K562 (cell line): ENCODE results near the gene IL3RA.

Source experiments
- BHLHE40 ChIP-seq: IDR thresholded peaks from 2 replicates; pipeline ENCODE4 v1.6.1; 2011; ENCODE audit warnings: low read length, improper control_type of control experiment
- ESRRA ChIP-seq: fragments of 450-650 bp; IDR thresholded peaks from 2 replicates; pipeline ENCODE4 v1.6.1; 2014; ENCODE audit warnings: low read depth, mild to moderate bottlenecking, moderate library complexity, borderline replicate concordance
- HCFC1 ChIP-seq: IDR thresholded peaks from 2 replicates; pipeline ENCODE4 v1.6.1; 2012; ENCODE audit warnings: low read depth, low read length, improper control_type of control experiment
- JUN ChIP-seq, 2 experiments: sonication (generic) in 1 of 2; formaldehyde crosslinking in 1 of 2; IDR thresholded peaks; 2 replicates each; pipeline versions ENCODE4 v1.6.1 to v1.8.0; 2012 to 2022; ENCODE audit warnings: borderline replicate concordance in 2 of 2, mild to moderate bottlenecking in 2 of 2, improper control_type of control experiment in 1 of 2, low read depth in 1 of 2, low read length in 1 of 2, missing genetic modification reagents in 1 of 2
- MAFK ChIP-seq: IDR thresholded peaks from 2 replicates; pipeline ENCODE4 v1.6.1; 2011; ENCODE audit warnings: low read length, improper control_type of control experiment
- NR2C2 ChIP-seq, 2 experiments: fragments of 200-800 bp in 1 of 2; sonication (Bioruptor generic) in 1 of 2; sonication (generic) in 1 of 2; formaldehyde crosslinking in 1 of 2; IDR thresholded peaks; 2 replicates each; pipeline versions ENCODE4 v1.6.1 to v1.8.0; 2016 to 2022; ENCODE audit warnings: mild to moderate bottlenecking in 1 of 2, missing compliant biosample characterization in 1 of 2, missing genetic modification characterization in 1 of 2, missing genetic modification reagents in 1 of 2
- TF ChIP-seq, protein P1 (sequence below): sonication (generic); formaldehyde crosslinking; IDR thresholded peaks from 2 replicates; pipeline ENCODE4 v1.8.1; 2023; ENCODE audit warnings: missing genetic modification reagents, mild to moderate bottlenecking, borderline replicate concordance

DNA sequence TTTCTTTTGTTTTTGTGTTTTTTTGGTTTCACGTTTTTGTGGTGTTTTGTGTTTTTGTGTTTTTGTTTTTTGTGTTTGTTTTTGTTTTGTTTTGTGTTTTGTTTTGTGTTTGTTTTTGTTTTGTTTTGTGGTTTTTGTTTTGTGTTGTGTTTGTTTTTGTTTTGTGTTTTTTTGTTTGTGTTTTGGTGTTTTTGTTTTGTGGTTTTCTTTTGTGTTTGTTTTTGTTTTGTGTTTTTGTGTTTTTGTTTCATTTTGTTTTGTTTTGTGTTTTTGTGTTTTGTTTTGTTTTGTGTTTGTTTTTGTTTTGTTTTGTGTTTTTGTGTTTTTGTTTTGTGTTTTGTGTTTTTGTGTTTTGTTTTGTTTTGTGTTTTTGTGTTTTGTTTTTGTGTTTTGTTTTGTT, 47.0 kb upstream of the IL3RA start:
- TF ChIP-seq JUN (IDR thresholded peaks at IDR 0.05; ENCODE audit: borderline replicate concordance, low read depth, low read length) (no peak), JUN (CRISPR knock-in tag; IDR thresholded peaks at IDR 0.05; ENCODE audit: borderline replicate concordance) (no peak), BHLHE40 (no peak), ESRRA (no peak), HCFC1 (no peak), MAFK (no peak), NR2C2 (CRISPR knock-in tag; IDR thresholded peaks at IDR 0.05) (no peak), NR2C2 (tag; IDR thresholded peaks at IDR 0.05) (no peak)
- TF ChIP-seq, protein P1, sequence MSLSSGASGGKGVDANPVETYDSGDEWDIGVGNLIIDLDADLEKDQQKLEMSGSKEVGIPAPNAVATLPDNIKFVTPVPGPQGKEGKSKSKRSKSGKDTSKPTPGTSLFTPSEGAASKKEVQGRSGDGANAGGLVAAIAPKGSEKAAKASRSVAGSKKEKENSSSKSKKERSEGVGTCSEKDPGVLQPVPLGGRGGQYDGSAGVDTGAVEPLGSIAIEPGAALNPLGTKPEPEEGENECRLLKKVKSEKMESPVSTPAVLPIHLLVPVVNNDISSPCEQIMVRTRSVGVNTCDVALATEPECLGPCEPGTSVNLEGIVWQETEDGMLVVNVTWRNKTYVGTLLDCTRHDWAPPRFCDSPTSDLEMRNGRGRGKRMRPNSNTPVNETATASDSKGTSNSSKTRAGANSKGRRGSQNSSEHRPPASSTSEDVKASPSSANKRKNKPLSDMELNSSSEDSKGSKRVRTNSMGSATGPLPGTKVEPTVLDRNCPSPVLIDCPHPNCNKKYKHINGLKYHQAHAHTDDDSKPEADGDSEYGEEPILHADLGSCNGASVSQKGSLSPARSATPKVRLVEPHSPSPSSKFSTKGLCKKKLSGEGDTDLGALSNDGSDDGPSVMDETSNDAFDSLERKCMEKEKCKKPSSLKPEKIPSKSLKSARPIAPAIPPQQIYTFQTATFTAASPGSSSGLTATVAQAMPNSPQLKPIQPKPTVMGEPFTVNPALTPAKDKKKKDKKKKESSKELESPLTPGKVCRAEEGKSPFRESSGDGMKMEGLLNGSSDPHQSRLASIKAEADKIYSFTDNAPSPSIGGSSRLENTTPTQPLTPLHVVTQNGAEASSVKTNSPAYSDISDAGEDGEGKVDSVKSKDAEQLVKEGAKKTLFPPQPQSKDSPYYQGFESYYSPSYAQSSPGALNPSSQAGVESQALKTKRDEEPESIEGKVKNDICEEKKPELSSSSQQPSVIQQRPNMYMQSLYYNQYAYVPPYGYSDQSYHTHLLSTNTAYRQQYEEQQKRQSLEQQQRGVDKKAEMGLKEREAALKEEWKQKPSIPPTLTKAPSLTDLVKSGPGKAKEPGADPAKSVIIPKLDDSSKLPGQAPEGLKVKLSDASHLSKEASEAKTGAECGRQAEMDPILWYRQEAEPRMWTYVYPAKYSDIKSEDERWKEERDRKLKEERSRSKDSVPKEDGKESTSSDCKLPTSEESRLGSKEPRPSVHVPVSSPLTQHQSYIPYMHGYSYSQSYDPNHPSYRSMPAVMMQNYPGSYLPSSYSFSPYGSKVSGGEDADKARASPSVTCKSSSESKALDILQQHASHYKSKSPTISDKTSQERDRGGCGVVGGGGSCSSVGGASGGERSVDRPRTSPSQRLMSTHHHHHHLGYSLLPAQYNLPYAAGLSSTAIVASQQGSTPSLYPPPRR (CRISPR knock-in tag) = no peak
